GM20431 (cell line): ENCODE data around the gene SDHB.

Experiments used
- in situ Hi-C: fragments of 300-500 bp; cut with MseI, MboI; formaldehyde crosslinking; loops from one replicate; pipeline ENCODE4 v1.15.0; 2020; ENCODE audit warnings: low sequenced_read_pairs; ENCODE audit not compliant: unreplicated experiment

SDHB gene

GRCh38 chr1:16976966-16977365 lies 76.9 kb downstream of the SDHB start:
- in situ Hi-C loops, result no loop called here

- in situ Hi-C loops, result no loop called here
Measured at GRCh38 chr1:16975838-16976237, 78.0 kb downstream of the SDHB start.

GRCh38 chr1:16975211-16975610 lies 78.6 kb downstream of the SDHB start:
- in situ Hi-C loops, result no loop called here

GRCh38 chr1:16973215-16973614 lies 80.6 kb downstream of the SDHB start:
- in situ Hi-C loops, result no loop called here

- in situ Hi-C loops, result no loop called here
Measured at GRCh38 chr1:16972189-16972895, 81.5 kb downstream of the SDHB start.

- in situ Hi-C loops, result no loop called here
Measured at GRCh38 chr1:16971341-16972188, 82.3 kb downstream of the SDHB start.

GRCh38 chr1:16970132-16970910 lies 83.5 kb downstream of the SDHB start:
- in situ Hi-C loops, result no loop called here

GRCh38 chr1:16969651-16970050 lies 84.2 kb downstream of the SDHB start:
- in situ Hi-C loops, result no loop called here

- in situ Hi-C loops, result no loop called here
Measured at GRCh38 chr1:16969057-16969611, 84.7 kb downstream of the SDHB start.
